HL-60 (cell line): ENCODE results near the gene RCBTB2.
"Not testable (repeated sequence)": the region's sequence is repeated elsewhere in the genome, so short reads cannot be mapped to it uniquely, and the experiment has no call there.

ENCODE experiments used
- DNase-seq, 2 experiments: peaks; one replicate each; pipeline ENCODE4 v3.0.0-alpha.2; 2010 to 2020; ENCODE audit warnings: low read depth in 1 of 2, low spot score in 1 of 2
- H3K27ac ChIP-seq: fragments of 250-450 bp; sonication (Bioruptor Pico); replicated peaks from 2 replicates; pipeline ENCODE4 v1.5.1; 2020; ENCODE audit warnings: mild to moderate bottlenecking, moderate library complexity
- H3K27me3 ChIP-seq: fragments of 250-450 bp; sonication (Bioruptor Pico); 2 replicates; pipeline ENCODE4 v1.5.1; 2021; ENCODE audit warnings: mild to moderate bottlenecking, moderate library complexity; ENCODE audit not compliant: insufficient read depth, poor library complexity, severe bottlenecking
- H3K4me3 ChIP-seq: replicated peaks from 2 replicates; pipeline ENCODE4 v1.5.1; 2011; ENCODE audit warnings: mild to moderate bottlenecking, control low read depth, low read length; ENCODE audit not compliant: insufficient read depth
- CTCF ChIP-seq: IDR thresholded peaks from one replicate; pipeline ENCODE4 v1.5.1; 2011; ENCODE audit warnings: low read length, control low read depth, inconsistent platforms; ENCODE audit not compliant: insufficient read depth
- GABPA ChIP-seq: IDR thresholded peaks from 2 replicates; pipeline ENCODE4 v1.6.1; 2012; ENCODE audit warnings: low read depth
- POLR2AphosphoS5 ChIP-seq: IDR thresholded peaks from 2 replicates; pipeline ENCODE4 v1.6.1; 2012; ENCODE audit warnings: low read depth
- REST ChIP-seq: IDR thresholded peaks from 2 replicates; pipeline ENCODE4 v1.6.1; 2012; ENCODE audit warnings: low read depth; ENCODE audit not compliant: insufficient replicate concordance
- SPI1 ChIP-seq: IDR thresholded peaks from 2 replicates; pipeline ENCODE4 v1.6.1; 2012; ENCODE audit warnings: low read depth, mild to moderate bottlenecking, borderline replicate concordance

Gene RCBTB2

GRCh38 chr13:48457578-48458242 is 75.2 kb downstream of the RCBTB2 start:
- Histone ChIP-seq H3K4me3 (no peak overlapping the region), H3K27ac (no peak overlapping the region), H3K27me3 (no peaks in the 10 kb centered on the region)
- DNase-seq: no peak
- TF ChIP-seq GABPA (no peak), REST (no peak), CTCF (no peak), POLR2AphosphoS5 (no peak), SPI1 (no peak)

GRCh38 chr13:48456546-48456945 is 76.3 kb downstream of the RCBTB2 start:
- TF ChIP-seq GABPA: no peak
- no peak for TF ChIP-seq REST
- TF ChIP-seq CTCF: no peak
- TF ChIP-seq POLR2AphosphoS5: no peak
- no peak for TF ChIP-seq SPI1
- Histone ChIP-seq H3K4me3 (no peak overlapping the region), H3K27me3 (no peaks in the 10 kb centered on the region), H3K27ac (no peak overlapping the region)
- no peak for DNase-seq

GRCh38 chr13:48451196-48451595 is 81.7 kb downstream of the RCBTB2 start:
- not testable (repeated sequence) for DNase-seq, H3K27me3 ChIP-seq, H3K4me3 ChIP-seq, H3K27ac ChIP-seq

GRCh38 chr13:48449656-48450055 is 83.2 kb downstream of the RCBTB2 start:
- H3K4me3 ChIP-seq: no peak overlapping the region
- TF ChIP-seq GABPA: no peak
- DNase-seq: no peak
- H3K27ac ChIP-seq: peak overlapping the region; percentile 20; the same call in 1 of the 2 replicates
- H3K27me3 ChIP-seq: no peaks in the 10 kb centered on the region

- DNase-seq: peak; percentile 22 to 23
- TF ChIP-seq REST (no peak), CTCF (no peak), POLR2AphosphoS5 (no peak), SPI1 (no peak), GABPA (no peak)
- H3K27me3 ChIP-seq: no peaks in the 10 kb centered on the region
- peak overlapping the region; percentile 10; the same call in 1 of the 2 replicates for H3K4me3 ChIP-seq
- peak overlapping the region; percentile 20; the same call in 1 of the 2 replicates for H3K27ac ChIP-seq
These were observed 83.8 kb downstream of the RCBTB2 start for GRCh38 chr13:48448959-48449614.
